ENCODE data around the gene SLC16A12.

SLC16A12 gene

GRCh38 chr10:89476150-89476549 is 59.2 kb downstream of the SLC16A12 start:
- TF ChIP-seq CTCF (IDR thresholded peaks at IDR 0.05; ENCODE audit: control insufficient read depth, extremely low read depth, insufficient read depth), result no peak
- H3K4me3 ChIP-seq (ENCODE audit: low read depth, low read length), result no peak overlapping the region

DNA sequence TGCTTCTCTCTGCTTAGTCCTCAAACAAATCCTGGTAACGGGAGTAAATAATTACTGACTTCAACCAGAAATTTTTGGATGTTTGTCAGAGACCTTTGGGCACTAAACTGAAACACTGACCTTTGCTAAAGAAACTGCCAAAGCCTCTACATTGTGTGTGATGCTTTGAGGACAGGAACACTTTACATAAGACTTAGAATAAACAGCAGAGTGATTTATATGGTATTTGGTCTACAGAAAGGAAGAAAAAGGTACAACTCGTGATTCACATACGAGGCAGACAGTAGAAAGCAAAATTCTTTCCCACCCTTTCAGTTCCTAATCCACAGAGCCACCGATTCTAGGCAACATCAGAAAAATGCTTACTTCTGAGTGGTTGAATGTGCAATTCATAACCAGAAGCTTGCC is 59.8 kb downstream of the SLC16A12 start:
- no peak for TF ChIP-seq CTCF (IDR thresholded peaks at IDR 0.05; ENCODE audit: control insufficient read depth, extremely low read depth, insufficient read depth)
- H3K4me3 ChIP-seq (ENCODE audit: low read depth, low read length), result no peak overlapping the region

More at GRCh38 chr10:89476150-89476549, 59.2 kb downstream of the SLC16A12 start:
- DNase-seq (ENCODE audit: low read depth), result no peak

GRCh38 chr10:89475125-89475524 is 60.3 kb downstream of the SLC16A12 start:
- no peak for DNase-seq (ENCODE audit: low read depth)

More for the DNA sequence above, 59.8 kb downstream of the SLC16A12 start:
- DNase-seq (ENCODE audit: low read depth), result peak; percentile 15

GRCh38 chr10:89474452-89474851 is 60.9 kb downstream of the SLC16A12 start:
- DNase-seq (ENCODE audit: low read depth), result no peak
- H3K4me3 ChIP-seq (ENCODE audit: low read depth, low read length), result no peak overlapping the region
- TF ChIP-seq CTCF (IDR thresholded peaks at IDR 0.05; ENCODE audit: control insufficient read depth, extremely low read depth, insufficient read depth), result no peak

More at GRCh38 chr10:89475125-89475524, 60.3 kb downstream of the SLC16A12 start:
- no peak for TF ChIP-seq CTCF (IDR thresholded peaks at IDR 0.05; ENCODE audit: control insufficient read depth, extremely low read depth, insufficient read depth)
- H3K4me3 ChIP-seq (ENCODE audit: low read depth, low read length), result no peak overlapping the region

DNA sequence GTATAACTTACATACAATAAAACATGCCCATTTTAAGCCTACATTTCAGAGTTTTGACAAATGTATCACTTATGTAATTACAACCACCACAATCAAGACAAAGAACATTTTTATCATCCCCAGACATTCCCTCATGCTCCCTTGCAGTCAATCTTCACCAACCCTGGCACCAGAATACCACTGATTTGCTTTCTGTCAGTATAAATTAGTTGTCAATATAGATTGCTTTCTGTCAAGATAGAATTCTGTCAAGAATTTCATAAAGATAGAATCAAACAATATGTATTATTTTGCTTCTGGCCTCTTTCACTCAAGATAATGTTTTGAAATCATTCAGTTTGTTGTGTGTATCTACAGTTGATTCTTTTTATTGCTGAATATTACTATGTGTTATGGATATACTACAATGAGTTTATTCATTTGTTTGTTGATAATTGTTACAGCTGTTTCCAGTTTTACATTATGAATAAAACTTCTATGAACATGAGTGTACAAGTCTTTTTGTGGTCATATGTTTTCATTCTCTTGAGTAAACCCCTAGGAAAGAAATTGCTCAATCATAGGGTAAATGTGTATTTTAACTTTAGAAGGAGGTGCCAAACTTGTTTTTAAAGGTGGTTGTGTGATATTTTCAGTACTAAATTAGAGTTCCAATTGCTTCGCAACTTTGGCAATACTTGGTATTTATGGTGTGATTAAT is 64.1 kb downstream of the SLC16A12 start:
- no peak for DNase-seq (ENCODE audit: low read depth)
- H3K4me3 ChIP-seq (ENCODE audit: low read depth, low read length), result no peak overlapping the region
- TF ChIP-seq CTCF (IDR thresholded peaks at IDR 0.05; ENCODE audit: control insufficient read depth, extremely low read depth, insufficient read depth), result no peak

- H3K4me3 ChIP-seq (ENCODE audit: low read depth, low read length), result no peak overlapping the region
- no peak for DNase-seq (ENCODE audit: low read depth)
- TF ChIP-seq CTCF (IDR thresholded peaks at IDR 0.05; ENCODE audit: control insufficient read depth, extremely low read depth, insufficient read depth), result no peak
Observed at GRCh38 chr10:89470628-89471027, 64.8 kb downstream of the SLC16A12 start.

GRCh38 chr10:89469517-89469916 is 65.9 kb downstream of the SLC16A12 start:
- TF ChIP-seq CTCF (IDR thresholded peaks at IDR 0.05; ENCODE audit: control insufficient read depth, extremely low read depth, insufficient read depth), result no peak
- no peak for DNase-seq (ENCODE audit: low read depth)
- no peak overlapping the region for H3K4me3 ChIP-seq (ENCODE audit: low read depth, low read length)

All from LNCaP clone FGC (cell line).